GM19025 (cell line): ENCODE results near the gene LRRC51.
A peak's percentile ranks its signal among the peaks of the same experiment; 100 is the strongest.

ENCODE experiments used
- ATAC-seq: cut with Tn5 transposase; IDR thresholded peaks from one replicate; pipeline ENCODE4 v1.9.1; 2021; ENCODE audit warnings: mild to moderate bottlenecking, low read depth, moderate library complexity; ENCODE audit not compliant: unreplicated experiment

LRRC51 gene

DNA sequence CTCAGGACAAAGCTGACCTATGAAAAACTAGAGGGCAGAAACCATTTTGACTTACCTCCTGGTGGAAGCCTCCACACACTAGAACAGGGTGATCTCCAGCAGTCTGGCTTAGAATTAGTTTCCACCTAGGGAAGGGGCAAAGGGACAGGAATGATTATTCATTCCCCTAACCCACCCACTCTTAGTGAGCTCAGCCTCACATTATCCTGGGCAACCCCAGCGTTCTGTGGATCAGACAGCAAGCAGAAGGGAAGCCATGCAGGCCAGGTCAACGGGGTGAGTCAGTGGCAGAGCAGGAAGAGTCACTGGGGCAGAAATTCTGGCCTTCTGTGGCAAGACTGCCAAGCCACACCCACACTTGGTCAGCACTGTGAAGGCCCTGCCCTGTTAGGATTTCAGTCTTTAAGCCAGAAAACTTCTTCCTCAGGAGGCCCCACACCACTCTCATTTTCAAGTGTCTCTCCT is 10.8 kb upstream of the LRRC51 start:
- no peak for ATAC-seq

DNA sequence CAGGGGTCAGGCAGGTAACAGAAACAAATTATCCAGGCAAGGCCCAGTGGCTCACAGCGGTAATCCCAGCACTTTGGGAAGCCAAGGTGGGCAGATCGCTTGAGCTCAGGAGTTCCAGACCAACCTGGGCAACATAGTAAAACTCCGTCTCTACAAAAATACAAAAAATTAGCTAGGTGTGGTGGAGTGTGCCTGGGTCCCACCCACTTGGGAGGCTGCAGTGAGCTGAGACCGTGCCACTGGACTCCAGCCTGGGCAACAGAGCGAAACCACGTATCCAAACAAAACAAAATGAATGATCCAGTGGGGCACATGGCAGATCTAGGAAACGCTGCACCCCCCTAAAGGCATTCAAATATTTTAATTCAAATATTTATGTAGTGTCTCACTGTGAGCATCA is 10.2 kb upstream of the LRRC51 start:
- ATAC-seq: no peak

DNA sequence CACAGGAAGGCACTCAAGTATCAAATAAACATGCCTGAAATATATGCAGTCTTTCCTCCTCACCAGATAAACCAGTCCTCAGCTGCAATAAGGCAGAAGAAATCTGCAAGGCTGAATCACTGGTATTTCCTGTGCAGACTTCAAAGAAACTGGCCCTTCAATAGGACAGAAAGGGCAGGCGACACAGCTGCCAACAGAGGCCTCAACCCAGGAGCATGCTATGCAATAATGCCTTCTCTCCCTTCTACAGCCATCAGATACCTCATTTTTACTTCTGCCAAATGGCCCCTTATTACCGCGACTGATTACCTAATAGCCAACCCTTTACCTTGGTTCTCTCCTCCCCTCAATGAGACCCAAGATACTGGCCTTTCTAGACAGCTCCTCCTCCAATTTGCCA is 8.3 kb upstream of the LRRC51 start:
- ATAC-seq: no peak

DNA sequence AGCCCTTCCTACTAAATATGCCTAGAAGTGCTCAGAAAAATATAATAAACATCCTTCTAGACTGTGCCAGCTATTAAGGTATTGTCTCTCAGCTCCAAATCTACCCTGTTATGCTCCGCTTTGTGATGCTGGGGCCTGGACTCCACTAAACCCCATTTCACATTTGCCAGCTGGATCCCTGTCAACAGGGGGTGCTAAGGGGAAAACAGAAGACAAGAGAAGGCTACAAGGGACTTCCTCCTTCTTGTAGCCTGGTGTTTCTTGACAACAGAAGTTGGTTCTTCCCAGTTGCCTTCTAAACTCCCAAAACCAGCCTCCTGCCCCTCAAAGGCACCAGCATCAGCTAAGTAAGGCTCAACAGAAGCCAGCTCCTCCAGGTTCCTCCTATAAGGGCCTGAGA is 5.5 kb upstream of the LRRC51 start:
- no peak for ATAC-seq

DNA sequence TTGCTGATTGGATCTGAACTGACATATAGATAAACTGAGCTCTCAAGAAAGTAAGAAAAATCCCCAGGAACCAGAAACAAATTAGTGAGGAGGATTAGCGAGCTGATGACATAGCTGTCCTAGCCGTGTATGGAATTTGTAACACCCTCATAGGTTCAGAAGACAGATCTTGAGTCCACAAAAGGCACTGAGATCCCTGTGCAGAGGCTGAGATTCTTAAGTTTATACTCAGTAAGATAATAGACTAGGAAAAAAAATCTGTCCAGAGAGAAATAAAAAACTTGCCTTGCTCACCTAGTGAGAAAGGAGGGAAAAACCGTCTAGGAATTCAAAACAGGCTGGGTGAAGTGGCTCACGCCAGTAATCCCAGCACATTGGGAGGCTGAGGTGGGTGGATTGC is 4.9 kb upstream of the LRRC51 start:
- no peak for ATAC-seq

DNA sequence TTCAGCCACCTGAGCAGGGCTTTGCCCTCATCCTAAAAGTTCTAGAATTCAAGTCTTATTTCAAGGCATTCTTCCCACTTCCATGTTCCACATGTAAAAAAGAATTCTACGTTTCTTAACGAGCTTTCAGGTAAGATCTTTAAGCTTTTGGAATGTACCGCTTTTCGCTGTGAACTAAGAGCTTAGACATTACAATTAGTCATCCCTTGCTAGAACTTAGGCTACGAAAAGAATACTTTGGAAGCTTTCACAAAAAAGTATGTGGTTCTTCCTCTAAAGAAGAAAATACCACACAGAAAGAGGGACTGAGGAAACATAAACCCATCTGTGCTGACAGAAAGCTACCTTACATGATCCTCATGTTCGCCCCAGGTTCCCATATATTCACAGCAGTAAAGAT is 2.2 kb upstream of the LRRC51 start:
- ATAC-seq: no peak

DNA sequence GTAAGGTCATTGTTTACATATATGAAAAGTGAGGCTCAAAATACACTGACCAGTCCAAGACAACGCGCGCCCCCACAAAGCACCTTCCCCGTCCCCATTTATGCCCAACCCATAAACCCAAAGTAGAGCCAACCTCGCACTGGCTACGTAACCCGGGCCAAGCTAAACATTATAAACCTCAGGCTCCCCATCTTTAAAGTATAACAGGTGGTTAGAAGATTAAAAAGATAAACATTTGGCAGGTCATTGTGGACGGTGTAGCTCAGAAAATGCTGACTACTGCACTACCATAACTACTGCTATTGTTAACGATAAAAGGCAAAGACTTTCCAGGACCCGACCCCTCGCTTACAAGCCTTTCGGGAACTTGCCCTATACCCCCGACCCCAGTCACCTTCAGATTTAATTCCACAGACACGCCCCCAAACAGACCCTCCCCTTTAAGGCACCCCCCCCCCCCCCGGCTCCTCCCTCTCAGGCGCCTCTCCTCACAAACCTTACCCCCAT is 778 bp upstream of the LRRC51 start:
- no peak for ATAC-seq

DNA sequence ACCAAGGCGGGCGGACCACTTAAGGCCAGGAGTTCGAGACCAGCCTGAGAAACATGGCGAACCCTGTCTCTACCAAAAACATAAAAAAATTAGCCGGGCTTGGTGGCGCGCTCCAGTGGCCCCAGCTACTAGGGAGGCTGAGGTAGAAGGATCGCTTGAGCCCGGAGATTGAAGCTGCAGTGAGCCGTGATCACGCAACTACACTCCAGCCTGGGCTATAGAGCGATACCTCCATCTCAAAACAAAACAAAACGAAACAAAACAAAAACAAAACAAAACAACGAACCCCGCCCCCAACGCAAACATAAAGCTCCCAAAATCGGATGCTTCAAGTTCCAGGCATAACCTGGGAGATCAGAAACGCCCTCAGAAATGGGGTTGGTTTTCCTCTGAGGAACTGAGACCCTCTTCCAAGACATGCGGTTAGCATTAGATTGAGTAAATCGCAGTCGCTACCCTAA is 564 bp downstream of the LRRC51 start:
- ATAC-seq: no peak

DNA sequence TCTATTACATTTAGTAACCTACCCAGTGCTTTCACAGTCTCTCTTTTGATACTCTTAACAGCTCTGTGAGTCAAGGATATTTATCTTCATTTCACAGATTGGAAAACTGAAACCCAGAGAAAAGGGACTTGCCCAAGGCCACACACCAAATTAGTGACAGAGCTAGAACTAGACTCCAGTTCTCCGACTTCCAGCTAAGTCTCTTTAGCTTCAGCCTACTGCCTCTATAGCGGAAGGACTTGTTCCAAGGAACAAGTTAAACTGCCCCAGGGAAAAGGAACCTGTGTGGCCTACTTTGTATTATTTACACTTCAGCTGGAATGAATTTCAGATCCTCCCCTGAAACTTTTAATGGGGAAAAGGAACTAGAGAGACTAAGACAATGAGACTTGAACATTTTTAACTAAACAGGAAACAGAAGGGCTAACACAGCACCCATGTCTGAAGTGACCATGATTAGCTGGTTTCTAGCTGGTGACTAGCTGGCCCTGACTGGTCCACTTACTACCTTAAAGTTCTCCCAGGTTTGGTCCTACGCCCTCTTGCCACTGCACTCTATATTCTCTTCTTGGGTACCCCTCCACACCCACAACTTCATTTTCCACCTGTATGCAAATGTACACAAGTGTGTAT is 1.3 kb downstream of the LRRC51 start:
- no peak for ATAC-seq

DNA sequence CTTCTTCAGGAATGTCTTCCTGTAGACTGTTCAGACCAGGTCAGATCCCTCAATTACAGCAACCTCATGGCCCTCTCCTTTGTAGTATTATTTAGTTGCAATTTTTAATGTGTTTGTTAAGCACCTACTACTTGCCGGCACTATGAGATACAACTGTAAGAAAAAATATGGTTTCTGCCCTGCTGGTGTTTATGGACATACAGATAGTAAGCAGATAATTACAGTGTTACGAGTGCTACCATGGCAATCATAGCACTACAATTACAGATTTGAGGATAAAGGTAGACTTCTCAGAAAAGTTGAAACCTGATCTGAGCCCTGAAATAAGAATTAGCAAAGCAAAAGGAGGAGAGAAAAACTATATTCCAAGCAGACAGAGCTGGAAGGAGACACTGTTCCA is 2.8 kb downstream of the LRRC51 start:
- ATAC-seq: no peak

DNA sequence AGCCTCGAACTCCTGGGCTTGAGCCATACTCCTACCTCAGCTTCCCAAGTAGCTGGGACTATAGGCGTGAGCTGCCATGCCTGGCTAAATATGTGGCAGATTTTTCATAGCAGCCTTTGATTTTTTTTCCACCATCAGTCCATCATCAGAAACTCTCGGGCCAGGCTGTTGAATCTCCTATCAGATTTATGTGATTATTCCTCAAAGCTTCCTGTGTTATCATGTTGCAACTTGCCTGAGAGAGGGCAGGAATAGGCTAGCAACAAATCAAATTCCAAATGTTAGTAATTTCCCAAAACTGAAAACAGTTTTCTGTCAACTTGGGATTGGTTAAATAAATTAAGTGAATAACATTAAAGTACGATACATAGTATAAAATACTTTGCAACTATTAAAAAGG is 3.4 kb downstream of the LRRC51 start:
- ATAC-seq: no peak

DNA sequence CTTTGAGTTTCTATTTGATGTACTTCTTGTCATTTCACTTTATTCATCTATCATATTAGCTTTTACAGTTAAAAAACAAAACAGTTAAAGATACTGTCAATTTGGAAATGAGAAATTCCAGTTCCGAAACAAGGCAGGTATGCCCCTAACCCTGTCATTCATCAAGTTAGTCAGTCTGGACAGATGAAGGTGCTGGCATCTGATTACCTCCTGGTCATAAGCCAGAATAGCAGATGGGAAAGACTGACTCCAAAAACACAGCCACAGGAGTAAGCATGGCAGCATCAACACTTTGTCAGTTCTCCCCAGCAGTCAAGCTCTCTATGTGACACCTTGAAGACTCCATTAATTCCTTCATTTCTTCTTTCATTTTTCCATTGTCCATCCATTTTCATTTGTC is 4.3 kb downstream of the LRRC51 start:
- ATAC-seq: no peak

DNA sequence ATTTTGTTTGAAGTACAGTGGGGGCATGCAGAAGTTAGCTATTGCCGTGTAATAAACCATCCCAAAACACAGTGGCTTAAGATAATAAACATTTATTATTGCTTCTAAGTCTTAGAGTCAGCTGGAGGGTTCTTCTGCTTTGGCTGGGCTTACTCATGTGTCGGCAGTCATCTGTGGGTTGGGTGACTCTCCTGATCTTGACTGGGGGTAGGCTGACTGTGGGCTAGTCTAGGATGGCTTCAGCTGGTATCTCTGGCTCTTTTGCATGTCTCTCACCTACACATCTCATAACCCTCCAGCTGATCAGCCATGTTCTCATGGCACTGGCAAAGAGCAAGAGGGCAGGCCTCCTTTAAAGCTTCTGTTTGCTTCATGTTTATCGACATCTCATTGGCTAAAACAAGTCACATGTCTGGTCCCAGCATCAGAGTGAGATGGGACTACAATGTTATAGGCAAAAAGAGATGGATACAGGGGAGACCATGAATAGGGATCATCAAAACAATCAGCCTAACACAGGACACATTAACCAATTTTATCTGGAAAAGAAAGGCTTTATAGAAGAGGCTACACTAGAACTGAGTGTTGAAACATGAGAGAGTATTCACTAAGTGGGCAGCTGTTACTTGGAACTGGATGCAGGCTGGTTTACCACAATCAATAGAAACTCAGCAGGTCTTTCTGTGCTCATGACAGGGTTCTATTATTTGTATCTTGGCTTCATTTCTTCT is 5.1 kb downstream of the LRRC51 start:
- ATAC-seq: no peak

DNA sequence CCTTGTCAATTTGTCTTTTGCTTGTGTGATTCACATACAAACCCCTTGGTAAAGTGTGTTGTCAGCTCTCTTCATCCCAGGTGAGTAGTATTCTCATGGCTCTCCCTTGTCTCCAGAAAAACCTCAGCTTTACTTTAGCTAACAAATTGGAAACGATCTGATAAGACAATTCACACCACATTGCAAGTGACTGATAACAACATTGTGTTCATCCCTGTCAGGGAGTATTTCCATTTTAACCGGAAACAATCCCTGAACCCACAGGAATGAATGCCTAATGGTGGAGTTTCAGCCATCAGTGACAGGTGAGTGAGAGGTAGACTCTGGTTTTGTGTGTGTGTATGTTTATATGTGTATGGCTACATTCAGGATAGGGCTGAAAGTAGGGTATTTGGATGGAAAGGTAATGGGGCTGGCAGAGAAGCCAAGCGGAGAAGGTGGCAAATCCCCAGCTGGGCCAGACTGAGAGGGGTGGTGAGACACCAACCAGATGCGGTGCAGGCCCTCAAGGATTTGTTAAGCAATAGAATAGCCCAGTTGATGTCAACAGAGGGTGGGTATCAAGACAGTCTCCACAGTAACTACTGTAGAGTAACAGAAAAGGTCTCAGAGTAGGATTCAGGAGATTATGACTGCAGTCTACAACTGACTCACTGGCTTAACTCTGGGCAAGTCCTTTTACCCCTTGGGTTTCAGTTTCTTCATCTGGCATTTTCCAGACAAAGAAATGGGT is 7.6 kb downstream of the LRRC51 start:
- no peak for ATAC-seq

DNA sequence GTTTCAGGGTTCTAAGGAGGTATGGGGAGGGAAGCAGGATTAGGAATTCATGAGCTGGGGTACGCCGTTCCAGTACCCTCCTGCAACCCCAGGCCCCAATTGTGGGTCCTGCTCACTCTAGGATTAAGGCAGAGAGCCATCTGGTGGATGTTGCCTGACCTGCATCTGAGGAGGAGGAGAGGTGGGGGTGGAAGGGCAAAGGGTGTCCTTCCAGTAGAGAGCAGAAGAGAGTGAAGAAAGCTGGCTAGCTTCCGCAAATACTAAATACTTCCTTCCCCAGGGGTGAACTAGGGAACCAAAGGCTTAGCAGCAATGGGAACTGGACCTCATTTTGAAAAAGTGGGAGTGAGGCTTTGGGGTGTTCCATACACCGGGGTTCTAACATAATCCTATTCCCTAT is 10.6 kb downstream of the LRRC51 start:
- no peak for ATAC-seq

DNA sequence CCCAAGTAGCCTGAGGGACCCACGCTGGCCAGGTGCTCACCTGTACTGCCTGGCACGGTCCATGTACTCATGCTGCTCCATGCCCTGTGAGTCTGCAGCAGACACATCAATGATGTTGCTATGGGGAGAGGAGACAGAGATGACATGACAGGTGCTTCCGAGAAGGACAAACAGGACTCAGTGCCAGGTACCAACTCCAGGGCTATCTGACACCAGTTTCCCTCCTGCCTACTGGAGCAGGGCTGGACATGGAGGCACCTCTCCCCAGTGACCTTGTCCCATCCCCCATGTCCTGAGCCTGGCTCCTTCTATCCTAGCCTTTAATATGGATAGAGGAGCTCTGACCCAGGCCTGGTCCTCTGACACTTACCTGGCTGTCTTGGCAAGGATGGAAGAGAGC is 18.1 kb downstream of the LRRC51 start:
- no peak for ATAC-seq

DNA sequence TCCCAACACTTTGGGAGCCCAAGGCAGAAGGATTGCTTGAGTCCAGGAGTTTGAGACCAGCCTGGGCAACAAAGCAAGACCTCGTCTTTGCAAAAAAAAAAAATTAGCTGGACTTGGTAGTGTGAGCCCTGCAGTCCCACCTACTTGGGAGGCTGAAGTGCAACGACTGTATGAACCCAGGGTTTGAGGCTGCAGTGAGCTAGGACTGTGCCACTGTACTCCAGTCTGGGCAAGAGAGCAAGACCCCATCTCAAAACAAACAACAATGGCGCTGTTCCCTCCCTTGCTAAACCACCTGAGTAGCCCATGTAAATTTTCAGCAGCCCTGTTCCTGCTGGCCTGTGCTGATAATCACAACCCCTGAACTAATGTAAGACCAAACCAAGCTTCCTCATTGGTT is 19.4 kb downstream of the LRRC51 start:
- no peak for ATAC-seq

DNA sequence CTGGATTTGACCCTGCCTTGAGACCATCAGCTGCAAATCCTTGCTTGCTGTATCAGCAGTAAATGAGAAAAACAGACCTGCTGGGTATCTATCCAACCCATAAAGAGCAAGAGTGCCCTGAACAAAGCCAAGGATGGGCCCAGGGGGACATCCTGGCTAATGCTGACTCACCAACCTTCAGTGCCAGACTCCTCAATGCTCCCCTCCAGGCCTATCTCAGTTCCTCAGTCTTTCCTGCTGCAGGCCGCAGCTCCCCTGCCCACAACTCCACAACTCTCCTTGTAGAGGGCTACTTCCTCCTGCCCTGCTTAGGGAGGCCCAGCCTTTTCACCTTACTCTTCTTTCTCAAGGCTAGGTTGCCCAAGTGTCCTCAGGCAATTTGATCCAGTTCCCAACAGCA is 19.8 kb downstream of the LRRC51 start:
- ATAC-seq: no peak

DNA sequence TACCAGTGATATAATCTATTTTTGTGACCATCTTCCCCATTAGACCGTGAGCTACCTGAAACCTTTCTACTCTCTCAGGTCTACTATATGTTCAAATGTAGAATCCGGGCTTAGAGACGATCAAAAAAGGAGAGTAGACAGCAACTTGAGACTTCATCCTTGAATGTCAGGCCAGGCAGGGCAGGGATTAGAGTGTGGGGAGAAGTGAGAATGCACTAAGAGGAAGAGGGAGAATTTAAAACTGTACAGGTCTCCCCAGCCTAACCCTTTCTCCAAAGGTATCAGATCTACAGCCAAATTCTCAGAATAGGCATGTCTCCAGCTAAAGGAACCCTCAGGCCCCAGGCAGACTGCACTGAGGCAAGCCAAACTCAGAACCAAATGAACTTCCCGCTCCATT is 21.5 kb downstream of the LRRC51 start:
- ATAC-seq: no peak

DNA sequence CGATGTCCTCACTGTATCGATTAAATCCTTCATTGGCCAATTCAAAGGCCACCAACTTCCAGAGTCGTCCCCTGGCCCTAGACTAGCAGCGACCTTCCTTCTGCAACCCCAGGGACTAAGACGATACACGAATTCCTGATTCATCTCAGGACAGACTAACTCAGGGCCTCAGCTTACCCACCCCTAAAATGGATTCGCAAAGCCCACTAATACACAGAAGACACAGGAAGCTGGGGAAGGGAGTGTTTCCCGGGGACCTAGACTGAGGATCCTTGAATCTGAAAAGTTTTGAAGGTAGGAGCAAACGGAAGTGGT is 21.9 kb downstream of the LRRC51 start:
- no peak for ATAC-seq

DNA sequence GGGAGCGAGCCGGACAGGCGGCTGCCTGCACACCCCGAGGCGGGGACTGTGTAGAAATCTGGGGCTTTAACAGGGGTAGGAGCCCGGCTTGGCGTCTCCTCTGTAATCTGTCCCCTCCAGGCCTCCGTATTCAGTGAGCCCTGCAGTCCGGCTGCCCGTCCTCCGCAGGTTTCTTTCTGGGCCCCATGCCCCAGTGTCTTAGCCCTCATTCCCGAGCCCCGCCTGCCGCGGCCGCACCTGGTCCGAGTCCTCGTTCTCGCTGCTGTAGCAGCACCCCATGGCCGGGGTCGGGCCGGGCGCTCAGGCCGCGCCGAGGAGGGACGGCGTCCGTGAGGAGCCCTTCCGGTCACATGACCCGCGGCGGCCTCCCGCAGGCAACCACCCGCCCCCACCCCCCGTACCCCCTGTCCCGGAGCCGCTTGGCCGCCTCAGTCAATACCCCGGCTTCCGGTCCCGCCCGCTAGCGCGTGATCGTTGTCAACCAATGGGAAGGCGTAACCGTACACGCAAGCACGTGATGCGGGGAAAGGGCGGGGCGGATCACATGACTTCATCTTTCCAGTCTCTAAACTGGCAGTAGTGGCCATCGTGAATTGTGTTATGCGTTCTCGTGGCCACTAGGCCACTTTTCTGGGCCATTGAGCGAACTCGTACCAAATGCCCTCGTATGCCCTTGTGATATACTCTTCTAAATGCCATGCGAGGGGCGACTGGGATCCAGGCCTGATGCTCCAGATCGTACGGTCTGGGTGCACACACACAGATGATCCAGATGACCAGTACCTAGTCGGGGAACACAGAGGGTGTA is 22.5 kb downstream of the LRRC51 start, which contains the start of gene LAMTOR1:
Gene LAMTOR1, minus strand, starts transcription at position 352 of the 808 bp plus-strand sequence. Its CDS starts 73 bp downstream, at position 279.
- peak; percentile 96 for ATAC-seq
